SH-SY5Y (cell line): Measurements from ENCODE around the gene CCDC9.

ENCODE experiments used
- GATA2 ChIP-seq: IDR thresholded peaks from 2 replicates; pipeline ENCODE4 v1.6.1; 2011; ENCODE audit warnings: mild to moderate bottlenecking, low read depth, low read length
- GATA3 ChIP-seq: IDR thresholded peaks from 2 replicates; pipeline ENCODE4 v1.6.1; 2011; ENCODE audit warnings: low read depth, mild to moderate bottlenecking, low read length, moderate library complexity

DNA sequence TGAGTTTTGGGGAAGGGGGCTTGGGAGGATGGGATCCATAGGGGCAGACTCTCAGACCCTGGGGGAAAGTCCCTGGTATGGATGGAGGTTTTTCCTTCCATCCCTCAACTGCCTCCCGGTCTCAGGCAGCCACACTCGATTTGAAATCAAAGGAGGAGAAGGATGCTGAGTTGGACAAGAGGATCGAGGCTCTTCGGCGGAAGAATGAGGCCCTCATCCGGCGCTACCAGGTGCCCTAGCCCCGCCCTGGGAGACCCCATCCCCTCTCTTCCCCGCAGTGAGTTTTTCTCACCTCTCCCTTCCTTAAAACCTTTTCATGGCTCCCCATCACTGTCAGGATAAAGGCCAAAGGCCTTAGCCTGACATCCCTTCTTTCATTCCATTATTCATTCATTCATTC lies 2.1 kb downstream of the CCDC9 start:
- TF ChIP-seq GATA2 (no peak), GATA3 (no peak)
